Lung (tissue), 12 donors: ENCODE data around the gene BRCA2. TPM values are rescaled to one million over a fixed set of nuclear protein-coding genes. Genes with fewer than 3 reads are reported as not detected.

Source experiments
- ATAC-seq: fragments of 200-7000 bp; cut with Tn5 transposase; one replicate; pipeline ENCODE4 v1.9.1; 2020; ENCODE audit warnings: moderate number of reproducible peaks; ENCODE audit not compliant: insufficient read depth, low FRiP score
- DNase-seq, 3 donors: peaks; one replicate each; pipeline ENCODE4 v3.0.0-alpha.2; 2013 to 2017
- H3K27ac ChIP-seq, 2 donors: one replicate each; pipeline ENCODE4 v1.5.1; 2013; ENCODE audit warnings: mild to moderate bottlenecking in 2 of 2, moderate library complexity in 2 of 2, control low read depth in 1 of 2, inconsistent platforms in 1 of 2, low read depth in 1 of 2, low read length in 1 of 2
- H3K27me3 ChIP-seq, 3 donors: one replicate each; pipeline ENCODE4 v1.5.1; 2013; ENCODE audit warnings: low read length in 2 of 3; ENCODE audit not compliant: control insufficient read depth in 3 of 3, insufficient read depth in 3 of 3
- H3K36me3 ChIP-seq, 4 donors: one replicate each; pipeline ENCODE4 v1.5.1; 2013; ENCODE audit warnings: low read length in 4 of 4, mild to moderate bottlenecking in 1 of 4, moderate library complexity in 1 of 4; ENCODE audit not compliant: control insufficient read depth in 4 of 4, insufficient read depth in 4 of 4
- H3K4me1 ChIP-seq, 5 donors: one replicate each; pipeline ENCODE4 v1.5.1; 2013; ENCODE audit warnings: low read length in 5 of 5, mild to moderate bottlenecking in 2 of 5, moderate library complexity in 1 of 5; ENCODE audit not compliant: control insufficient read depth in 5 of 5, insufficient read depth in 5 of 5
- H3K4me3 ChIP-seq: one replicate; pipeline ENCODE4 v1.5.1; 2013; ENCODE audit warnings: mild to moderate bottlenecking, control low read depth, moderate library complexity
- H3K9ac ChIP-seq, 2 donors: one replicate each; pipeline ENCODE4 v1.5.1; 2013; ENCODE audit warnings: low read length in 2 of 2, control low read depth in 1 of 2; ENCODE audit not compliant: insufficient read depth in 1 of 2
- H3K9me3 ChIP-seq, 4 donors: one replicate each; pipeline ENCODE4 v1.5.1; 2013; ENCODE audit warnings: low read length in 3 of 4, mild to moderate bottlenecking in 1 of 4, moderate library complexity in 1 of 4; ENCODE audit not compliant: control insufficient read depth in 4 of 4, insufficient read depth in 3 of 4
- WGBS, 2 donors: extraction: QIAGEN DNeasy Blood & Tissue Kit; methylation state at CpG; one replicate each; pipeline ENCODE4 v1.1.7; 2013; 5-methylcytosine and 5-hydroxymethylcytosine counted together
- polyA plus RNA-seq, 2 donors: library from polyadenylated mRNA; stranded (reverse); fragments of 200-250 nt; gene quantifications; one replicate each; pipeline ENCODE4 v1.2.1, GENCODE V29; 2013
- total RNA-seq, 2 donors: library from RNA; depleted of rRNA in 1 of 2; stranded (reverse); fragments of >200 nt in 1 of 2; gene quantifications; one replicate each; pipeline ENCODE4 v1.2.1, GENCODE V29; 2014 to 2021
- TF ChIP-seq, protein P1 (sequence below): IDR thresholded peaks from 2 replicates; pipeline ENCODE4 v1.5.1; 2012; ENCODE audit warnings: mild to moderate bottlenecking; ENCODE audit errors: control extremely low read depth, extremely low read depth
- donor health status: control.
- donor health status: control.
- donor health status: Bipolar disorder and iron deficiency.
- donor health status: healthy.
- donor health status: DM: yes; HTN: yes; CAD: no.

Gene BRCA2
- total and polyA plus RNA-seq, 4 donors, result 0.85 to 12.8 (median 2.4) TPM

DNA sequence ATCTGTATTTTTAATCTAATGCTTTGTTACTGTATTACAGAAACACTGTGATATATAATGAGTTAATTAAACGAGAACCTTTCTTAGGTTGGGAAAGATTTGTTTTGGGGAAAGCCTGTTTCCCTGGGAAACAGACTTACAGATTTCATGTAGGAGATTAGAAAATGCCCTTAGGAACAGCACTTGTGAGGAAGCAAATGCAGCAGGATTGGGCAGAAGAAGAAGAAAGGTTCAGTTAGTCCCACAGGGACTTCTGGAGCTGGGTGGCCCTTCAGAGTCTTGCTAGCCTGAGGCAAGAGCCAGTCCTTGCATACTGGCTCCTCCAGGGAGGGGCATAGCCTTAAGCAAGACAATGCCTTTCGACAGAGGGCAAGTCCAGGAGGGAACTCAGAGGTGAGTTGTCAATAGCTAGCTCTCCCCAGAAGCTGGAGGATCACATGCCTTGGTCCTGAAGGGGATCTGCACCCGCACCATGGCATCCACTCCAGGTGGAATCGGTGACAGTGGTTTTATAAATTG lies 75.9 kb downstream of the BRCA2 start:
- H3K36me3 ChIP-seq, result no peaks in the 10 kb centered on the region
- WGBS, 2 donors, result 65 to 75% methylated on average over 4 of the region's 4 CpGs
- no peak for DNase-seq
- H3K9me3 ChIP-seq, result no peaks in the 10 kb centered on the region
- H3K27me3 ChIP-seq, result no peaks in the 10 kb centered on the region
- no peak for ATAC-seq
- no peak overlapping the region for H3K27ac ChIP-seq
- no peak overlapping the region for H3K9ac ChIP-seq
- TF ChIP-seq, protein P1, sequence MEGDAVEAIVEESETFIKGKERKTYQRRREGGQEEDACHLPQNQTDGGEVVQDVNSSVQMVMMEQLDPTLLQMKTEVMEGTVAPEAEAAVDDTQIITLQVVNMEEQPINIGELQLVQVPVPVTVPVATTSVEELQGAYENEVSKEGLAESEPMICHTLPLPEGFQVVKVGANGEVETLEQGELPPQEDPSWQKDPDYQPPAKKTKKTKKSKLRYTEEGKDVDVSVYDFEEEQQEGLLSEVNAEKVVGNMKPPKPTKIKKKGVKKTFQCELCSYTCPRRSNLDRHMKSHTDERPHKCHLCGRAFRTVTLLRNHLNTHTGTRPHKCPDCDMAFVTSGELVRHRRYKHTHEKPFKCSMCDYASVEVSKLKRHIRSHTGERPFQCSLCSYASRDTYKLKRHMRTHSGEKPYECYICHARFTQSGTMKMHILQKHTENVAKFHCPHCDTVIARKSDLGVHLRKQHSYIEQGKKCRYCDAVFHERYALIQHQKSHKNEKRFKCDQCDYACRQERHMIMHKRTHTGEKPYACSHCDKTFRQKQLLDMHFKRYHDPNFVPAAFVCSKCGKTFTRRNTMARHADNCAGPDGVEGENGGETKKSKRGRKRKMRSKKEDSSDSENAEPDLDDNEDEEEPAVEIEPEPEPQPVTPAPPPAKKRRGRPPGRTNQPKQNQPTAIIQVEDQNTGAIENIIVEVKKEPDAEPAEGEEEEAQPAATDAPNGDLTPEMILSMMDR, result no peak
- no peaks in the 10 kb centered on the region for H3K4me1 ChIP-seq
- H3K4me3 ChIP-seq, result no peak overlapping the region

DNA sequence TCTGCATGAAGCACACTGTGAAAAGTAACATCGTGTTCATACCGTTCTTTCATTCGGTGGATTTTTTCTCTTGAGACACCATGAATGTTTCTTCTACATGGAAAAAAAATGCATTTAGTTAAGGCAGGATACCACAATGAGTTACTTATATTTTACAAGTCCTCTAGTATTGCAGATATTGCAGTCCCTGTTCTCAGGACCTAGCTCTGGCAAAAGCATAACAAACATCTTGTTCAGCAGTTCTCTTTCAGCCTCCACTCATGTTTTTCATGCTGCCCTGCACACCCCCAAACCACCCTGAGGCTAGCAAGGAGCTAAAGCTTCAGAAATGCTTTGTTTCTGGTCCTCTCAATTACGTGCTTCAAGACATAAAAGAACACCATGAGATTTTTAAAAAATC lies 87.8 kb downstream of the BRCA2 start:
- Histone ChIP-seq H3K27me3 (no peaks in the 10 kb centered on the region), H3K4me1 (no peaks in the 10 kb centered on the region), H3K27ac (no peak overlapping the region), H3K9ac (no peak overlapping the region), H3K9me3 (no peaks in the 10 kb centered on the region), H3K36me3 (peaks cover 0 to 10% (median 4%) of the 10 kb centered on the region in 4 donors), H3K4me3 (no peak overlapping the region)
- 96 to 97% methylated on average over 4 of the region's 4 CpGs for whole genome bisulfite sequencing, 2 donors
- ATAC-seq (no peak), DNase-seq (no peak)
- TF ChIP-seq, protein P1, result no peak

DNA sequence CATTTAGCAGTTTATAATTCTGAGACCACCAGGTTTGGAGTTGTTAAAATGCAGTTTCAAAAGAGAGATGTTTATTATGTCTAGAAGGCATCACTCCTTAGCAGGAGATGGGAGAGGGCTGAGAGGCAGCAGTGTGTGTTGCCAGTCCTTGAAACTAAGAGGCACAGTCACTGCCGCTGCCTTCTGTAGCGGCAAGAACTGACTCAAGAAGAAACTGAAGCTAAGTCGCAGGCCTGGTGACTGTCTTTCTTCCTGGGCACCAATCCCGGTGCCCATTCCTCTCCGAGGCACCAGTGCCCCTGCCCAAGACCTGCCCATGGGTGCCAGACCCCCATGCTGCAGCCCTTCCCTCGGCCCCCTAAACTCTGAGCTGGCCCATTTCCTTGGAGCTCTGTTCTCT lies 92.5 kb downstream of the BRCA2 start:
- no peak for ATAC-seq
- H3K9me3 ChIP-seq, result no peaks in the 10 kb centered on the region
- DNase-seq, result no peak
- H3K4me1 ChIP-seq, result peaks cover 0 to 10% (median 3%) of the 10 kb centered on the region in 5 donors
- H3K27ac ChIP-seq, result no peak overlapping the region
- WGBS, 2 donors, result 85 to 93% methylated on average over 6 of the region's 6 CpGs
- H3K27me3 ChIP-seq, result no peaks in the 10 kb centered on the region
- H3K4me3 ChIP-seq, result no peak overlapping the region
- H3K9ac ChIP-seq, result no peak overlapping the region
- peaks cover 0 to 8% (median 2%) of the 10 kb centered on the region in 4 donors for H3K36me3 ChIP-seq
- TF ChIP-seq, protein P1, result no peak
